ENCODE data around the gene ENTPD1.

- TF ChIP-seq CTCF (conservative IDR thresholded peaks at IDR 0.05 in 1 of 2, IDR thresholded peaks at IDR 0.05 in 1 of 2; ENCODE audit: low read depth in 1 of 2, low read length in 2 of 2) (no peak), EZH2 (IDR thresholded peaks at IDR 0.05; ENCODE audit: low read length, missing control alignments) (no peak)
Observed at GRCh38 chr10:95831515-95831914, 75.6 kb downstream of the ENTPD1 start.

Measured in fibroblast of lung (primary cell).